ENCODE results near the gene AKAIN1. TPM values are rescaled to one million over a fixed set of nuclear protein-coding genes. Genes with fewer than 3 reads are reported as not detected.

The AKAIN1 gene
- total and polyA plus RNA-seq, 2 experiments from 2014 or later, result not detected

DNA sequence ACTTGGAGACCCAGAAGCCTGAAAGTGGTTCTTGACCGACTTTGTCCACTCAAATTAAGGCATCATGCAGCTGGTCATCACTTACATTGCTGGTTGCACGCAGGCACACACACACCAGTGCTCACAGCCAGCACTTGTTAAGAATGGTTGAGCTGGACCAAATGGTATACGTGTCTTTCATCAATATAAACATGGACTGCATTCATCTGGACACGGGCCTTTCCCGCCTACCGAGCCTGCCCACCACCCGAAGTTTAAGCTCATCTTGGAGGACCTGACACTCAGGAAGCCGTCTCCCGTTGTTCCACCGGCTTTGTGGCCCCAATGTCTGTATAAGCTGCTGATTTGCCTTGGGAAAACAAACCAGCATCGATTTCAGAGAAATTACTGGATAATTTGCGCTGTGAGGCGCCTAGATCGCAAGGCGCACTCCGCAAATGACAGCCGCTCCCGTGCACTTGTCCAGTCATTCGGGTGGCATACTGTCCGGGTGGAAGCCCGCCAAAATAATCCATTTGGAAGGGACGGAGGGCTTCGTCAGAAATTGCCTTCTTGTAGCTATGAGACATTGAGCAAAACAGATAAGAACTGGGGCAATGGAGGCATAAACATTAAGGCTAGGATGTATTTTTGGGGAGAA is 40.1 kb upstream of the AKAIN1 start:
- Histone ChIP-seq H3K4me3 (peak overlapping the region; percentile 42), H3K4me1 (ENCODE audit: low read depth) (peaks cover 20% of the 10 kb centered on the region), H3K27ac (peak overlapping the region; percentile 97), H3K9me3 (ENCODE audit: low read depth) (no peaks in the 10 kb centered on the region), H3K27me3 (no peaks in the 10 kb centered on the region), H3K36me3 (no peaks in the 10 kb centered on the region)
- peak in 1 of 2 donors; percentile 14 for DNase-seq (ENCODE audit: low read depth in 1 of 2, low spot score in 1 of 2)
- TF ChIP-seq CTCF (IDR thresholded peaks at IDR 0.05; ENCODE audit: low read depth, low read length), result no peak

- H3K9me3 ChIP-seq (ENCODE audit: low read depth), result no peaks in the 10 kb centered on the region
- H3K4me1 ChIP-seq (ENCODE audit: low read depth), result no peaks in the 10 kb centered on the region
- no peak for TF ChIP-seq CTCF (IDR thresholded peaks at IDR 0.05; ENCODE audit: low read depth, low read length)
- H3K4me3 ChIP-seq, result no peak overlapping the region
- H3K27ac ChIP-seq, result no peak overlapping the region
- no peaks in the 10 kb centered on the region for H3K36me3 ChIP-seq
- no peaks in the 10 kb centered on the region for H3K27me3 ChIP-seq
- DNase-seq (ENCODE audit: low read depth in 1 of 2, low spot score in 1 of 2), result no peak
These were observed 17.7 kb upstream of the AKAIN1 start for GRCh38 chr18:5214583-5215351.

GRCh38 chr18:5207471-5208150 is 10.6 kb upstream of the AKAIN1 start:
- Histone ChIP-seq H3K4me3 (no peak overlapping the region), H3K4me1 (ENCODE audit: low read depth) (no peaks in the 10 kb centered on the region), H3K9me3 (ENCODE audit: low read depth) (no peaks in the 10 kb centered on the region), H3K27ac (no peak overlapping the region), H3K36me3 (no peaks in the 10 kb centered on the region), H3K27me3 (peaks cover 8% of the 10 kb centered on the region)
- TF ChIP-seq CTCF (IDR thresholded peaks at IDR 0.05; ENCODE audit: low read depth, low read length), result no peak
- no peak for DNase-seq (ENCODE audit: low read depth in 1 of 2, low spot score in 1 of 2)

DNA sequence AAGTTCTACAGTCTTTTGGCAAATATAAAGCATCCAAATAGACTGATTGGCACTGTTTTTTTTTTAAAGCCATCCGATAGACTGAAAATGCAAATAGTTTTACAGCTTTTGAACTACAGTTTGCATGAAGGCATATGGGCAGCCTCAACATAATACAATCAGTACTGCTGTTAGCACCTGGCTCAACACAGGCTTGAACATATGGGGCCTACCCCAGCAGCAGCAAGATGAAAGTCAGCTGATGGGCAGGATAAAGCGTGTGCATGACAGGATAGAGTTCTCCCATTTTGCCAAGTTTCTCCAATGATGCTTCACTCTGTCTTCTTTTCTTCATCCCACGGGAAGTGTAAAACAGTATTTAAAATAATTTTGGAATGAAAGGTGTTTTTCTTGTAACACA is 1.3 kb upstream of the AKAIN1 start:
- peaks cover 93% of the 10 kb centered on the region for H3K27me3 ChIP-seq
- TF ChIP-seq CTCF (IDR thresholded peaks at IDR 0.05; ENCODE audit: low read depth, low read length), result no peak
- no peak overlapping the region for H3K4me3 ChIP-seq
- DNase-seq (ENCODE audit: low read depth in 1 of 2, low spot score in 1 of 2), result no peak
- H3K27ac ChIP-seq, result no peak overlapping the region
- no peaks in the 10 kb centered on the region for H3K36me3 ChIP-seq
- no peaks in the 10 kb centered on the region for H3K9me3 ChIP-seq (ENCODE audit: low read depth)
- no peaks in the 10 kb centered on the region for H3K4me1 ChIP-seq (ENCODE audit: low read depth)

GRCh38 chr18:5197461-5197860 is 404 bp upstream of the AKAIN1 start:
- Histone ChIP-seq H3K36me3 (no peaks in the 10 kb centered on the region), H3K9me3 (ENCODE audit: low read depth) (no peaks in the 10 kb centered on the region), H3K4me1 (ENCODE audit: low read depth) (no peaks in the 10 kb centered on the region), H3K27ac (no peak overlapping the region), H3K27me3 (peaks cover 96% of the 10 kb centered on the region), H3K4me3 (no peak overlapping the region)
- TF ChIP-seq CTCF (IDR thresholded peaks at IDR 0.05; ENCODE audit: low read depth, low read length), result no peak
- DNase-seq (ENCODE audit: low read depth in 1 of 2, low spot score in 1 of 2), result no peak
